B cell (primary cell): ENCODE measurements around the gene CYP1B1. TPM values are rescaled to one million over a fixed set of nuclear protein-coding genes. Genes with fewer than 3 reads are reported as not detected.

Experiments used
- ATAC-seq: fragments of 200-7000 bp; cut with Tn5 transposase; one replicate; pipeline ENCODE4 v1.10.0; 2021; ENCODE audit warnings: low read depth, mild to moderate bottlenecking, moderate number of reproducible peaks, moderate library complexity
- CTCF ChIA-PET: fragments of 350-600 bp; sonication (Branson Sonifier 250); formaldehyde crosslinking; loops from one replicate; lab custom pipeline; 2021; ENCODE audit warnings: antibody characterized with exemption, inconsistent platforms; lab: Charles Lee
- POLR2A ChIA-PET: fragments of 350-600 bp; sonication (Branson Sonifier 250); formaldehyde crosslinking; loops from one replicate; lab custom pipeline; 2021; ENCODE audit warnings: antibody characterized with exemption; lab: Charles Lee
- DNase-seq: peaks from one replicate; pipeline ENCODE4 v3.0.0; 2013
- H2AFZ ChIP-seq: 2 replicates; pipeline ENCODE4 v1.6.1; 2012; ENCODE audit warnings: mild to moderate bottlenecking, low read depth, low read length; ENCODE audit not compliant: insufficient read depth, poor library complexity, severe bottlenecking
- H3K27ac ChIP-seq, 2 donors: 1 replicate in 1 of 2; 2 replicates in 1 of 2; pipeline ENCODE4 v1.5.1; 2012 to 2013; ENCODE audit warnings: low read length in 2 of 2, mild to moderate bottlenecking in 2 of 2, moderate library complexity in 1 of 2
- H3K27me3 ChIP-seq, 4 experiments: fragments of 200-600 bp in 1 of 4; sonication (generic) in 1 of 4; replicated peaks in 1 of 4; 1 replicate in 2 of 4; 2 replicates in 2 of 4; pipeline versions ENCODE4 v1.6.1 to v1.7.0; 2013 to 2016; ENCODE audit warnings: low read length in 3 of 4, mild to moderate bottlenecking in 2 of 4, mixed read lengths in 1 of 4, moderate library complexity in 1 of 4; ENCODE audit not compliant: insufficient read depth in 4 of 4, control insufficient read depth in 3 of 4; ENCODE audit errors: control extremely low read depth in 1 of 4
- H3K36me3 ChIP-seq, 2 experiments: replicated peaks in 1 of 2; 1 replicate in 1 of 2; 2 replicates in 1 of 2; pipeline versions ENCODE4 v1.6.1 to v1.7.1; 2013; ENCODE audit warnings: low read length in 1 of 2; ENCODE audit not compliant: insufficient read depth in 2 of 2, control insufficient read depth in 1 of 2; ENCODE audit errors: control extremely low read depth in 1 of 2, extremely low read depth in 1 of 2
- H3K4me1 ChIP-seq, 2 donors: fragments of 200-600 bp in 1 of 2; sonication (generic) in 1 of 2; 1 replicate in 1 of 2; 2 replicates in 1 of 2; pipeline versions ENCODE4 v1.5.1 to v1.6.1; 2013 to 2017; ENCODE audit warnings: low read length in 2 of 2; ENCODE audit not compliant: control insufficient read depth in 2 of 2, insufficient read depth in 2 of 2
- H3K4me2 ChIP-seq: replicated peaks from 2 replicates; pipeline ENCODE3; 2012; ENCODE audit warnings: mild to moderate bottlenecking, low read depth, low read length; ENCODE audit not compliant: poor library complexity, severe bottlenecking
- H3K4me3 ChIP-seq, 5 experiments: fragments of 200-600 bp in 1 of 5; sonication (generic) in 1 of 5; 1 replicate in 3 of 5; 2 replicates in 2 of 5; pipeline versions ENCODE4 v1.5.1 to v1.7.0; 2011 to 2016; ENCODE audit warnings: low read length in 4 of 5, mild to moderate bottlenecking in 4 of 5, low read depth in 2 of 5, control low read depth in 1 of 5, moderate library complexity in 1 of 5; ENCODE audit not compliant: insufficient read depth in 1 of 5; ENCODE audit errors: control extremely low read depth in 1 of 5, extremely low read depth in 1 of 5
- H3K79me2 ChIP-seq: fragments of 200-600 bp; sonication (generic); one replicate; pipeline ENCODE4 v1.6.0; 2016; ENCODE audit warnings: low read length; ENCODE audit not compliant: control insufficient read depth, insufficient read depth
- H3K9ac ChIP-seq: fragments of 200-600 bp; sonication (generic); 2 replicates; pipeline ENCODE4 v1.6.1; 2017; ENCODE audit warnings: mild to moderate bottlenecking, low read length, moderate library complexity
- H3K9me3 ChIP-seq, 3 donors: one replicate each; pipeline versions ENCODE4 v1.6.1 to v1.7.1; 2013; ENCODE audit warnings: low read length in 2 of 3; ENCODE audit not compliant: control insufficient read depth in 2 of 3, insufficient read depth in 1 of 3; ENCODE audit errors: control extremely low read depth in 1 of 3
- H4K20me1 ChIP-seq: 2 replicates; pipeline ENCODE4 v1.6.0; 2012; ENCODE audit warnings: mild to moderate bottlenecking, low read length; ENCODE audit not compliant: insufficient read depth, control insufficient read depth, poor library complexity, severe bottlenecking
- H3K27ac Mint-ChIP-seq: one replicate; pipeline ENCODE4 v1.8.0; 2021; ENCODE audit warnings: mixed read lengths
- H3K27me3 Mint-ChIP-seq: one replicate; pipeline ENCODE4 v1.8.0; 2021; ENCODE audit warnings: mixed read lengths
- H3K4me1 Mint-ChIP-seq: one replicate; pipeline ENCODE4 v1.8.0; 2021; ENCODE audit warnings: mixed read lengths
- H3K4me3 Mint-ChIP-seq: one replicate; pipeline ENCODE4 v1.8.0; 2021; ENCODE audit warnings: mixed read lengths
- H3K9me3 Mint-ChIP-seq: one replicate; pipeline ENCODE4 v1.8.0; 2022; ENCODE audit warnings: mixed read lengths; ENCODE audit not compliant: insufficient read depth
- EZH2 ChIP-seq: IDR thresholded peaks from 2 replicates; pipeline ENCODE4 v1.6.1; 2012; ENCODE audit warnings: borderline replicate concordance, low read depth, mild to moderate bottlenecking, moderate library complexity, low read length; ENCODE audit not compliant: insufficient read depth, poor library complexity, severe bottlenecking
- WGBS: methylation state at CpG from one replicate; pipeline ENCODE4 v1.1.5; 2013; ENCODE audit warnings: missing lambda C conversion rate; ENCODE audit not compliant: insufficient coverage; 5-methylcytosine and 5-hydroxymethylcytosine counted together
- intact Hi-C: fragments of 100-400 bp; cut with micrococcal nuclease; formaldehyde crosslinking; loops from one replicate; pipeline ENCODE4 v1.10.0; 2022
- polyA plus RNA-seq: library from polyadenylated mRNA; depleted of rRNA; stranded (reverse); fragments of >200 nt; gene quantifications from 2 replicates; pipeline ENCODE4 v1.2.3, GENCODE V29; 2012
- total RNA-seq, 2 donors: library from RNA; stranded (reverse); fragments of 120-200 nt in 1 of 2; gene quantifications; 1 replicate in 1 of 2; 2 replicates in 1 of 2; pipeline versions ENCODE4 v1.2.3 to v1.2.4, GENCODE V29; 2013 to 2022
- TF ChIP-seq, protein P1 (sequence below): fragments of 200-600 bp; IDR thresholded peaks from one replicate; pipeline ENCODE4 v1.8.0; 2022; ENCODE audit warnings: antibody characterized with exemption, mild to moderate bottlenecking

Gene CYP1B1
- total and polyA plus RNA-seq, 2 donors (not counting 1 experiment from before 2014, with no cell fraction given): 0.31 to 0.89 TPM

DNA sequence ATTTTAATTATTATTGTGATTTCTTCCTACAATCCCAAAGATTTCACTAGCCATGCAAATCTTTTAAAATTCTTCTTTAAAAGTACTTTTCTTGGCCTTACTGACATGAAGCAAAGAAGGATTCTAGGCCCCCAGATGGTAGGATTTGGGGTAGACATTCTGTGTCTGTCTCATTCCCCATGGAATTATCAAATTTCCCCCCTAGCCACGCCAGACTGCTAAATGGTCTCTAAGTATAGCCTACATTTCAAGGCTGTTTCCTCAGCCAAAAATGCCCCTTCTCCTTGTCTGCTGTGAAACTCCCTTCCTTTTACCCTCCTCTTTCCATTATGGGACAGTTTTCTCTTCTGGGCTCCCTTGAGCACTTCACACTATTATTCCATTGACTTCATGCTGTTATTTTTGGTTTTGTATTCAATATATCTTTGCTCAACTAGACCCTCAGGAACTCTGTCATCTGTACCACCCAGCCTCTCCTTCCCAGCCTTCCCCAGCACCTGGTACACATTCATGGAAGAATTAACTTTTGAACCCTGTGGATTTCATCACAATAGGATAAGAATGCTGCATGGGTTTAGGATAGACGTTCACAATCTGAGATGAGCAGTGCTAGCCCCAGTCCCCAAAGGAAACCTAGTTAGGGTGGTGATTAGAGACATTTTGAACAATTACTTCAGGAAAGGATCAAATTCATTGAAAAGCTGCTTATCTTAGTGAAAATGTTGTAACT lies 21.5 kb upstream of the CYP1B1 start:
- no peak overlapping the region for H3K27ac Mint-ChIP-seq
- H3K4me3 Mint-ChIP-seq: no peak overlapping the region
- Histone ChIP-seq H4K20me1 (no peaks in the 10 kb centered on the region), H3K27me3 (peaks cover 0 to 42% (median 38%) of the 10 kb centered on the region in 4 experiments), H3K9ac (no peak overlapping the region), H3K27ac (no peak overlapping the region), H3K36me3 (no peaks in the 10 kb centered on the region), H3K4me3 (no peak overlapping the region), H2AFZ (no peak overlapping the region), H3K4me2 (no peak overlapping the region), H3K9me3 (peaks cover 0 to 5% (median 2%) of the 10 kb centered on the region in 3 donors), H3K79me2 (no peaks in the 10 kb centered on the region), H3K4me1 (peaks cover 12 to 17% of the 10 kb centered on the region in 2 donors)
- 67% methylated on average over 2 of the region's 2 CpGs for WGBS
- peaks cover under 1% of the 10 kb centered on the region for H3K9me3 Mint-ChIP-seq
- DNase-seq (no peak), ATAC-seq (no peak)
- H3K4me1 Mint-ChIP-seq: peaks cover 12% of the 10 kb centered on the region
- POLR2A ChIA-PET: no interaction called here
- intact Hi-C loops: no loop called here
- H3K27me3 Mint-ChIP-seq: peaks cover 59% of the 10 kb centered on the region
- CTCF ChIA-PET: no interaction called here
- TF ChIP-seq, protein P1, sequence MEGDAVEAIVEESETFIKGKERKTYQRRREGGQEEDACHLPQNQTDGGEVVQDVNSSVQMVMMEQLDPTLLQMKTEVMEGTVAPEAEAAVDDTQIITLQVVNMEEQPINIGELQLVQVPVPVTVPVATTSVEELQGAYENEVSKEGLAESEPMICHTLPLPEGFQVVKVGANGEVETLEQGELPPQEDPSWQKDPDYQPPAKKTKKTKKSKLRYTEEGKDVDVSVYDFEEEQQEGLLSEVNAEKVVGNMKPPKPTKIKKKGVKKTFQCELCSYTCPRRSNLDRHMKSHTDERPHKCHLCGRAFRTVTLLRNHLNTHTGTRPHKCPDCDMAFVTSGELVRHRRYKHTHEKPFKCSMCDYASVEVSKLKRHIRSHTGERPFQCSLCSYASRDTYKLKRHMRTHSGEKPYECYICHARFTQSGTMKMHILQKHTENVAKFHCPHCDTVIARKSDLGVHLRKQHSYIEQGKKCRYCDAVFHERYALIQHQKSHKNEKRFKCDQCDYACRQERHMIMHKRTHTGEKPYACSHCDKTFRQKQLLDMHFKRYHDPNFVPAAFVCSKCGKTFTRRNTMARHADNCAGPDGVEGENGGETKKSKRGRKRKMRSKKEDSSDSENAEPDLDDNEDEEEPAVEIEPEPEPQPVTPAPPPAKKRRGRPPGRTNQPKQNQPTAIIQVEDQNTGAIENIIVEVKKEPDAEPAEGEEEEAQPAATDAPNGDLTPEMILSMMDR: no peak
- TF ChIP-seq EZH2: no peak
